Lung (tissue), 12 donors: ENCODE measurements around the gene ITGA8. TPM values are rescaled to one million over a fixed set of nuclear protein-coding genes. Genes with fewer than 3 reads are reported as not detected.
A peak's percentile ranks its signal among the peaks of the same experiment; 100 is the strongest.

Source experiments
- ATAC-seq: fragments of 200-7000 bp; cut with Tn5 transposase; one replicate; pipeline ENCODE4 v1.9.1; 2020; ENCODE audit warnings: moderate number of reproducible peaks; ENCODE audit not compliant: insufficient read depth, low FRiP score
- DNase-seq, 3 donors: peaks; one replicate each; pipeline ENCODE4 v3.0.0-alpha.2; 2013 to 2017
- H3K27ac ChIP-seq, 2 donors: one replicate each; pipeline ENCODE4 v1.5.1; 2013; ENCODE audit warnings: mild to moderate bottlenecking in 2 of 2, moderate library complexity in 2 of 2, control low read depth in 1 of 2, inconsistent platforms in 1 of 2, low read depth in 1 of 2, low read length in 1 of 2
- H3K27me3 ChIP-seq, 3 donors: one replicate each; pipeline ENCODE4 v1.5.1; 2013; ENCODE audit warnings: low read length in 2 of 3; ENCODE audit not compliant: control insufficient read depth in 3 of 3, insufficient read depth in 3 of 3
- H3K36me3 ChIP-seq, 4 donors: one replicate each; pipeline ENCODE4 v1.5.1; 2013; ENCODE audit warnings: low read length in 4 of 4, mild to moderate bottlenecking in 1 of 4, moderate library complexity in 1 of 4; ENCODE audit not compliant: control insufficient read depth in 4 of 4, insufficient read depth in 4 of 4
- H3K4me1 ChIP-seq, 5 donors: one replicate each; pipeline ENCODE4 v1.5.1; 2013; ENCODE audit warnings: low read length in 5 of 5, mild to moderate bottlenecking in 2 of 5, moderate library complexity in 1 of 5; ENCODE audit not compliant: control insufficient read depth in 5 of 5, insufficient read depth in 5 of 5
- H3K4me3 ChIP-seq: one replicate; pipeline ENCODE4 v1.5.1; 2013; ENCODE audit warnings: mild to moderate bottlenecking, control low read depth, moderate library complexity
- H3K9ac ChIP-seq, 2 donors: one replicate each; pipeline ENCODE4 v1.5.1; 2013; ENCODE audit warnings: low read length in 2 of 2, control low read depth in 1 of 2; ENCODE audit not compliant: insufficient read depth in 1 of 2
- H3K9me3 ChIP-seq, 4 donors: one replicate each; pipeline ENCODE4 v1.5.1; 2013; ENCODE audit warnings: low read length in 3 of 4, mild to moderate bottlenecking in 1 of 4, moderate library complexity in 1 of 4; ENCODE audit not compliant: control insufficient read depth in 4 of 4, insufficient read depth in 3 of 4
- CTCF ChIP-seq: IDR thresholded peaks from 2 replicates; pipeline ENCODE4 v1.5.1; 2012; ENCODE audit warnings: mild to moderate bottlenecking; ENCODE audit errors: control extremely low read depth, extremely low read depth
- WGBS, 2 donors: extraction: QIAGEN DNeasy Blood & Tissue Kit; methylation state at CpG; one replicate each; pipeline ENCODE4 v1.1.7; 2013; 5-methylcytosine and 5-hydroxymethylcytosine counted together
- polyA plus RNA-seq, 2 donors: library from polyadenylated mRNA; stranded (reverse); fragments of 200-250 nt; gene quantifications; one replicate each; pipeline ENCODE4 v1.2.1, GENCODE V29; 2013
- total RNA-seq, 2 donors: library from RNA; depleted of rRNA in 1 of 2; stranded (reverse); fragments of >200 nt in 1 of 2; gene quantifications; one replicate each; pipeline ENCODE4 v1.2.1, GENCODE V29; 2014 to 2021
- donor health status: control.
- donor health status: control.
- donor health status: Bipolar disorder and iron deficiency.
- donor health status: healthy.
- donor health status: DM: yes; HTN: yes; CAD: no.

Gene ITGA8
- total and polyA plus RNA-seq, 4 donors = 3.9 to 124 (median 13.6) TPM

GRCh38 chr10:15515202-15515601, 204.5 kb downstream of the ITGA8 start:
- no peak for TF ChIP-seq CTCF
- H3K4me3 ChIP-seq = no peak overlapping the region
- ATAC-seq (no peak), DNase-seq (peak; percentile 83 to 95 (median 89))
- no peak overlapping the region for H3K9ac ChIP-seq
- H3K27ac ChIP-seq = no peak overlapping the region
- no peaks in the 10 kb centered on the region for H3K9me3 ChIP-seq
- H3K36me3 ChIP-seq = peaks cover 0 to 13% (median 5%) of the 10 kb centered on the region in 4 donors
- no peaks in the 10 kb centered on the region for H3K27me3 ChIP-seq
- H3K4me1 ChIP-seq = peaks cover 0 to 29% (median 1%) of the 10 kb centered on the region in 5 donors
- WGBS, 2 donors = 67 to 79% methylated on average over 7 of the region's 7 CpGs

GRCh38 chr10:15510963-15511362, 208.8 kb downstream of the ITGA8 start:
- Histone ChIP-seq H3K27me3 (no peaks in the 10 kb centered on the region), H3K36me3 (no peaks in the 10 kb centered on the region), H3K9me3 (no peaks in the 10 kb centered on the region), H3K9ac (no peak overlapping the region), H3K4me3 (no peak overlapping the region), H3K4me1 (peaks cover 0 to 11% (median 0%) of the 10 kb centered on the region in 5 donors), H3K27ac (no peak overlapping the region)
- 50 to 56% methylated on average over 3 of the region's 3 CpGs for WGBS, 2 donors
- no peak for ATAC-seq
- no peak for DNase-seq
- no peak for TF ChIP-seq CTCF

- DNase-seq (no peak), ATAC-seq (no peak)
- H3K4me1 ChIP-seq = peaks cover 0 to 8% (median 0%) of the 10 kb centered on the region in 5 donors
- no peaks in the 10 kb centered on the region for H3K27me3 ChIP-seq
- H3K4me3 ChIP-seq = no peak overlapping the region
- no peak for TF ChIP-seq CTCF
- no peaks in the 10 kb centered on the region for H3K36me3 ChIP-seq
- 64 to 71% methylated on average over 5 of the region's 5 CpGs for WGBS, 2 donors
- H3K9ac ChIP-seq = no peak overlapping the region
- no peak overlapping the region for H3K27ac ChIP-seq
- H3K9me3 ChIP-seq = peaks cover 0 to 1% (median 0%) of the 10 kb centered on the region in 4 donors
Observed at GRCh38 chr10:15505329-15505728, 214.4 kb downstream of the ITGA8 start.
